ENCODE results near the gene FMN2. TPM values are rescaled to one million over a fixed set of nuclear protein-coding genes. Genes with fewer than 3 reads are reported as not detected.

Gene FMN2
- total RNA-seq, 4 donors from 2014 or later: 0.75 to 1.8 (median 1.2) TPM

GRCh38 chr1:240193679-240194078 is 102.0 kb downstream of the FMN2 start:
- no peak for TF ChIP-seq CTCF (IDR thresholded peaks at IDR 0.05; ENCODE audit: low read depth)

GRCh38 chr1:240194120-240194519 is 102.4 kb downstream of the FMN2 start:
- TF ChIP-seq CTCF (IDR thresholded peaks at IDR 0.05; ENCODE audit: low read depth): no peak

GRCh38 chr1:240198376-240198775 is 106.7 kb downstream of the FMN2 start:
- no peak for TF ChIP-seq CTCF (IDR thresholded peaks at IDR 0.05; ENCODE audit: low read depth)

GRCh38 chr1:240199758-240200645 is 108.3 kb downstream of the FMN2 start:
- TF ChIP-seq CTCF (IDR thresholded peaks at IDR 0.05; ENCODE audit: low read depth): no peak

GRCh38 chr1:240201931-240202330 is 110.2 kb downstream of the FMN2 start:
- TF ChIP-seq CTCF (IDR thresholded peaks at IDR 0.05; ENCODE audit: low read depth): no peak

- no peak for TF ChIP-seq CTCF (IDR thresholded peaks at IDR 0.05; ENCODE audit: low read depth)
Measured at GRCh38 chr1:240207073-240207709, 115.5 kb downstream of the FMN2 start.

GRCh38 chr1:240210026-240210425 is 118.3 kb downstream of the FMN2 start:
- TF ChIP-seq CTCF (IDR thresholded peaks at IDR 0.05; ENCODE audit: low read depth): no peak

Measured in subcutaneous adipose tissue (tissue), 4 donors.